ENCODE data around the gene CAPS.

Gene CAPS

GRCh38 chr19:5892772-5893275, 21.2 kb upstream of the CAPS start:
- peaks cover 15% of the 10 kb centered on the region for H3K36me3 ChIP-seq (ENCODE audit: control insufficient read depth, insufficient read depth, low read length)
- no peak overlapping the region for H3K4me3 ChIP-seq (ENCODE audit: low read length)
- no peak for DNase-seq (ENCODE audit: low read depth, low spot score)
- WGBS (ENCODE audit: insufficient coverage, insufficient read length) = no CpG with 5 or more reads among the region's 15 CpGs
- H3K9me3 ChIP-seq (ENCODE audit: control insufficient read depth, insufficient read depth, low read length) = no peaks in the 10 kb centered on the region
- no peaks in the 10 kb centered on the region for H3K27me3 ChIP-seq (ENCODE audit: control insufficient read depth, insufficient read depth, low read length)
- H3K27ac ChIP-seq (ENCODE audit: low read length) = no peak overlapping the region
- no peaks in the 10 kb centered on the region for H3K4me1 ChIP-seq (ENCODE audit: control insufficient read depth, insufficient read depth, low read length)

GRCh38 chr19:5893296-5893903, 20.7 kb upstream of the CAPS start:
- WGBS (ENCODE audit: insufficient coverage, insufficient read length) = no CpG with 5 or more reads among the region's 13 CpGs
- Histone ChIP-seq H3K4me1 (ENCODE audit: control insufficient read depth, insufficient read depth, low read length) (no peaks in the 10 kb centered on the region), H3K4me3 (ENCODE audit: low read length) (no peak overlapping the region), H3K27me3 (ENCODE audit: control insufficient read depth, insufficient read depth, low read length) (no peaks in the 10 kb centered on the region), H3K9me3 (ENCODE audit: control insufficient read depth, insufficient read depth, low read length) (no peaks in the 10 kb centered on the region), H3K36me3 (ENCODE audit: control insufficient read depth, insufficient read depth, low read length) (peaks cover 15% of the 10 kb centered on the region), H3K27ac (ENCODE audit: low read length) (no peak overlapping the region)
- DNase-seq (ENCODE audit: low read depth, low spot score) = no peak

- no peaks in the 10 kb centered on the region for H3K9me3 ChIP-seq (ENCODE audit: control insufficient read depth, insufficient read depth, low read length)
- H3K27ac ChIP-seq (ENCODE audit: low read length) = no peak overlapping the region
- no peak overlapping the region for H3K4me3 ChIP-seq (ENCODE audit: low read length)
- peaks cover 15% of the 10 kb centered on the region for H3K36me3 ChIP-seq (ENCODE audit: control insufficient read depth, insufficient read depth, low read length)
- no peak for DNase-seq (ENCODE audit: low read depth, low spot score)
- H3K27me3 ChIP-seq (ENCODE audit: control insufficient read depth, insufficient read depth, low read length) = no peaks in the 10 kb centered on the region
- no CpG with 5 or more reads among the region's 28 CpGs for WGBS (ENCODE audit: insufficient coverage, insufficient read length)
- H3K4me1 ChIP-seq (ENCODE audit: control insufficient read depth, insufficient read depth, low read length) = no peaks in the 10 kb centered on the region
Measured at GRCh38 chr19:5893907-5894703, 19.9 kb upstream of the CAPS start.

- Histone ChIP-seq H3K36me3 (ENCODE audit: control insufficient read depth, insufficient read depth, low read length) (peaks cover 15% of the 10 kb centered on the region), H3K4me3 (ENCODE audit: low read length) (no peak overlapping the region), H3K27me3 (ENCODE audit: control insufficient read depth, insufficient read depth, low read length) (no peaks in the 10 kb centered on the region), H3K9me3 (ENCODE audit: control insufficient read depth, insufficient read depth, low read length) (no peaks in the 10 kb centered on the region), H3K27ac (ENCODE audit: low read length) (no peak overlapping the region), H3K4me1 (ENCODE audit: control insufficient read depth, insufficient read depth, low read length) (no peaks in the 10 kb centered on the region)
- no peak for DNase-seq (ENCODE audit: low read depth, low spot score)
- WGBS (ENCODE audit: insufficient coverage, insufficient read length) = no CpG with 5 or more reads among the region's 28 CpGs
Measured at GRCh38 chr19:5894704-5895349, 19.2 kb upstream of the CAPS start.

GRCh38 chr19:5895409-5895808, 18.6 kb upstream of the CAPS start:
- no CpG with 5 or more reads among the region's 15 CpGs for WGBS (ENCODE audit: insufficient coverage, insufficient read length)
- H3K9me3 ChIP-seq (ENCODE audit: control insufficient read depth, insufficient read depth, low read length) = no peaks in the 10 kb centered on the region
- no peak for DNase-seq (ENCODE audit: low read depth, low spot score)
- H3K4me1 ChIP-seq (ENCODE audit: control insufficient read depth, insufficient read depth, low read length) = no peaks in the 10 kb centered on the region
- no peak overlapping the region for H3K27ac ChIP-seq (ENCODE audit: low read length)
- peaks cover 15% of the 10 kb centered on the region for H3K36me3 ChIP-seq (ENCODE audit: control insufficient read depth, insufficient read depth, low read length)
- no peak overlapping the region for H3K4me3 ChIP-seq (ENCODE audit: low read length)
- no peaks in the 10 kb centered on the region for H3K27me3 ChIP-seq (ENCODE audit: control insufficient read depth, insufficient read depth, low read length)

GRCh38 chr19:5895890-5896289, 18.2 kb upstream of the CAPS start:
- DNase-seq (ENCODE audit: low read depth, low spot score) = no peak
- Histone ChIP-seq H3K4me3 (ENCODE audit: low read length) (no peak overlapping the region), H3K9me3 (ENCODE audit: control insufficient read depth, insufficient read depth, low read length) (no peaks in the 10 kb centered on the region), H3K27me3 (ENCODE audit: control insufficient read depth, insufficient read depth, low read length) (no peaks in the 10 kb centered on the region), H3K4me1 (ENCODE audit: control insufficient read depth, insufficient read depth, low read length) (no peaks in the 10 kb centered on the region), H3K36me3 (ENCODE audit: control insufficient read depth, insufficient read depth, low read length) (peaks cover 15% of the 10 kb centered on the region), H3K27ac (ENCODE audit: low read length) (no peak overlapping the region)
- WGBS (ENCODE audit: insufficient coverage, insufficient read length) = no CpG with 5 or more reads among the region's 8 CpGs

GRCh38 chr19:5896365-5897076, 17.5 kb upstream of the CAPS start:
- DNase-seq (ENCODE audit: low read depth, low spot score) = no peak
- no CpG with 5 or more reads among the region's 29 CpGs for WGBS (ENCODE audit: insufficient coverage, insufficient read length)
- Histone ChIP-seq H3K27ac (ENCODE audit: low read length) (no peak overlapping the region), H3K27me3 (ENCODE audit: control insufficient read depth, insufficient read depth, low read length) (no peaks in the 10 kb centered on the region), H3K36me3 (ENCODE audit: control insufficient read depth, insufficient read depth, low read length) (peaks cover 15% of the 10 kb centered on the region), H3K9me3 (ENCODE audit: control insufficient read depth, insufficient read depth, low read length) (no peaks in the 10 kb centered on the region), H3K4me3 (ENCODE audit: low read length) (no peak overlapping the region), H3K4me1 (ENCODE audit: control insufficient read depth, insufficient read depth, low read length) (no peaks in the 10 kb centered on the region)

- Histone ChIP-seq H3K4me1 (ENCODE audit: control insufficient read depth, insufficient read depth, low read length) (no peaks in the 10 kb centered on the region), H3K36me3 (ENCODE audit: control insufficient read depth, insufficient read depth, low read length) (peaks cover 15% of the 10 kb centered on the region), H3K4me3 (ENCODE audit: low read length) (no peak overlapping the region), H3K27me3 (ENCODE audit: control insufficient read depth, insufficient read depth, low read length) (no peaks in the 10 kb centered on the region), H3K27ac (ENCODE audit: low read length) (no peak overlapping the region), H3K9me3 (ENCODE audit: control insufficient read depth, insufficient read depth, low read length) (no peaks in the 10 kb centered on the region)
- WGBS (ENCODE audit: insufficient coverage, insufficient read length) = no CpG with 5 or more reads among the region's 30 CpGs
- no peak for DNase-seq (ENCODE audit: low read depth, low spot score)
Measured at GRCh38 chr19:5897189-5897969, 16.7 kb upstream of the CAPS start.

- H3K4me3 ChIP-seq (ENCODE audit: low read length) = no peak overlapping the region
- H3K27ac ChIP-seq (ENCODE audit: low read length) = no peak overlapping the region
- no CpG with 5 or more reads among the region's 13 CpGs for WGBS (ENCODE audit: insufficient coverage, insufficient read length)
- H3K4me1 ChIP-seq (ENCODE audit: control insufficient read depth, insufficient read depth, low read length) = no peaks in the 10 kb centered on the region
- H3K27me3 ChIP-seq (ENCODE audit: control insufficient read depth, insufficient read depth, low read length) = no peaks in the 10 kb centered on the region
- H3K36me3 ChIP-seq (ENCODE audit: control insufficient read depth, insufficient read depth, low read length) = peaks cover 14% of the 10 kb centered on the region
- no peaks in the 10 kb centered on the region for H3K9me3 ChIP-seq (ENCODE audit: control insufficient read depth, insufficient read depth, low read length)
- no peak for DNase-seq (ENCODE audit: low read depth, low spot score)
Measured at GRCh38 chr19:5899728-5900526, 14.1 kb upstream of the CAPS start.
